Endothelial cell of umbilical vein (primary cell): Measurements from ENCODE around the gene NFIC. TPM values are rescaled to one million over a fixed set of nuclear protein-coding genes. Genes with fewer than 3 reads are reported as not detected.

Experiments used
- BruUV-seq: library from RNA; stranded (reverse); fragments of 400-500 nt; replicated peaks from 2 replicates; lab custom pipeline; 2021; lab: Mats Ljungman, UMichigan
- CTCF ChIA-PET: fragments of 300-600, 350-600 bp; sonication (Branson Sonifier 250); formaldehyde crosslinking; loops from one replicate; lab custom pipeline; 2021; ENCODE audit warnings: antibody characterized with exemption, inconsistent platforms; lab: Charles Lee
- POLR2A ChIA-PET: fragments of 300-600, 350-600 bp; sonication (Branson Sonifier 250); formaldehyde crosslinking; loops from one replicate; lab custom pipeline; 2021; ENCODE audit warnings: antibody characterized with exemption, inconsistent platforms; lab: Charles Lee
- DNase-seq: peaks from one replicate; pipeline ENCODE4 v3.0.0-alpha.2; 2011; ENCODE audit warnings: low read depth, low spot score
- FAIRE-seq: peaks from 2 replicates; lab custom pipeline; 2011; peaks lifted over from hg19 to GRCh38; lab: Jason Lieb, UNC
- H2AFZ ChIP-seq: 2 replicates; pipeline ENCODE4 v1.6.0; 2012; ENCODE audit warnings: low read depth, low read length, control low read depth, inconsistent platforms
- H3K27ac ChIP-seq: 2 replicates; pipeline ENCODE4 v1.5.1; 2011; ENCODE audit warnings: low read depth, mild to moderate bottlenecking, control low read depth, low read length, moderate library complexity; ENCODE audit not compliant: insufficient read depth
- H3K27me3 ChIP-seq, 2 experiments: 2 replicates each; pipeline versions ENCODE4 v1.6.0 to v1.6.1; 2011; ENCODE audit warnings: low read length in 2 of 2, mixed read lengths in 1 of 2; ENCODE audit not compliant: control insufficient read depth in 2 of 2, insufficient read depth in 2 of 2
- H3K36me3 ChIP-seq, 2 experiments: 2 replicates in 1 of 2; 3 replicates in 1 of 2; pipeline ENCODE4 v1.5.1; 2011; ENCODE audit warnings: low read length in 2 of 2, mild to moderate bottlenecking in 1 of 2, moderate library complexity in 1 of 2; ENCODE audit not compliant: control insufficient read depth in 2 of 2, insufficient read depth in 2 of 2; ENCODE audit errors: extremely low read depth in 1 of 2
- H3K4me1 ChIP-seq: 3 replicates; pipeline ENCODE4 v1.5.1; 2011; ENCODE audit warnings: mild to moderate bottlenecking, low read length; ENCODE audit not compliant: control insufficient read depth, insufficient read depth; ENCODE audit errors: extremely low read depth
- H3K4me2 ChIP-seq: 2 replicates; pipeline ENCODE4 v1.6.1; 2011; ENCODE audit warnings: low read length, control low read depth, mixed read lengths; ENCODE audit not compliant: insufficient read depth
- H3K4me3 ChIP-seq, 3 experiments: fragments of 200-600 bp in 1 of 3; sonication (generic), shearing (Covaris generic) in 1 of 3; replicated peaks in 1 of 3; 2 replicates each; pipeline ENCODE4 v1.5.1; 2011 to 2016; ENCODE audit warnings: control low read depth in 3 of 3, low read length in 3 of 3, mild to moderate bottlenecking in 2 of 3, inconsistent platforms in 1 of 3, low read depth in 1 of 3, moderate library complexity in 1 of 3; ENCODE audit not compliant: insufficient read depth in 1 of 3
- H3K79me2 ChIP-seq: 2 replicates; pipeline ENCODE4 v1.6.0; 2012; ENCODE audit warnings: low read length, inconsistent platforms; ENCODE audit not compliant: control insufficient read depth, insufficient read depth
- H3K9ac ChIP-seq: replicated peaks from 2 replicates; pipeline ENCODE3; 2011; ENCODE audit warnings: low read length, control low read depth; ENCODE audit not compliant: insufficient read depth; ENCODE audit errors: extremely low read depth
- H3K9me1 ChIP-seq: replicated peaks from 3 replicates; pipeline ENCODE4 v1.6.0; 2011; ENCODE audit warnings: mild to moderate bottlenecking, low read length; ENCODE audit not compliant: control insufficient read depth, insufficient read depth; ENCODE audit errors: extremely low read depth
- H3K9me3 ChIP-seq: replicated peaks from 2 replicates; pipeline ENCODE4 v1.5.1; 2012; ENCODE audit warnings: low read length, inconsistent platforms; ENCODE audit not compliant: control insufficient read depth, insufficient read depth
- H4K20me1 ChIP-seq: replicated peaks from 2 replicates; pipeline ENCODE3; 2011; ENCODE audit warnings: mild to moderate bottlenecking, low read length; ENCODE audit not compliant: control insufficient read depth, insufficient read depth; ENCODE audit errors: extremely low read depth
- CTCF ChIP-seq, 2 donors: IDR thresholded peaks; 1 replicate in 1 of 2; 2 replicates in 1 of 2; pipeline ENCODE4 v1.5.1; 2011; ENCODE audit warnings: low read length in 2 of 2, mild to moderate bottlenecking in 2 of 2, moderate library complexity in 2 of 2, control low read depth in 1 of 2, inconsistent platforms in 1 of 2, low read depth in 1 of 2; ENCODE audit not compliant: insufficient read depth in 1 of 2; ENCODE audit errors: extremely low read depth in 1 of 2
- EZH2 ChIP-seq: IDR thresholded peaks from 2 replicates; pipeline ENCODE4 v1.6.1; 2012; ENCODE audit warnings: borderline replicate concordance, low read depth, mild to moderate bottlenecking, moderate library complexity, low read length, inconsistent platforms; ENCODE audit not compliant: severe bottlenecking
- FOS ChIP-seq: IDR thresholded peaks from 2 replicates; pipeline ENCODE4 v1.6.1; 2011; ENCODE audit warnings: mild to moderate bottlenecking, low read length, moderate library complexity, borderline replicate concordance; ENCODE audit not compliant: insufficient read depth
- GATA2 ChIP-seq: IDR thresholded peaks from 2 replicates; pipeline ENCODE4 v1.7.0; 2011; ENCODE audit warnings: low read depth, mild to moderate bottlenecking, moderate library complexity, mixed read lengths, low read length; ENCODE audit not compliant: insufficient read length, insufficient read depth
- JUN ChIP-seq: IDR thresholded peaks from 2 replicates; pipeline ENCODE4 v1.6.1; 2011; ENCODE audit warnings: borderline replicate concordance, low read depth; ENCODE audit not compliant: insufficient read length, insufficient read depth
- MAX ChIP-seq: IDR thresholded peaks from 2 replicates; pipeline ENCODE4 v1.6.1; 2011; ENCODE audit not compliant: insufficient read depth, insufficient read length
- MYC ChIP-seq: IDR thresholded peaks from one replicate; pipeline ENCODE4 v1.6.1; 2011; ENCODE audit warnings: mild to moderate bottlenecking, low read depth, low read length
- POLR2A ChIP-seq: IDR thresholded peaks from 2 replicates; pipeline ENCODE4 v1.6.1; 2012; ENCODE audit warnings: low read depth, mild to moderate bottlenecking, control low read depth, low read length
- POLR2AphosphoS5 ChIP-seq: IDR thresholded peaks from 2 replicates; pipeline ENCODE4 v1.6.1; 2012; ENCODE audit warnings: low read depth, mild to moderate bottlenecking, control low read depth, low read length, moderate library complexity; ENCODE audit not compliant: insufficient read depth
- dilution Hi-C: fragments of 300-500 bp; cut with MboI; formaldehyde crosslinking; loops from one replicate; pipeline ENCODE4 v1.15.0; 2019; ENCODE audit warnings: low sequenced_read_pairs; ENCODE audit not compliant: extremely low pct_ligation_motif_present
- intact Hi-C: fragments of 100-400 bp; cut with micrococcal nuclease; formaldehyde crosslinking; loops from one replicate; pipeline ENCODE4 v1.10.0; 2022
- polyA plus RNA-seq, 4 experiments: library from polyadenylated mRNA; depleted of rRNA in 3 of 4; stranded (reverse) in 3 of 4; unstranded in 1 of 4; fragments of >200 nt; gene quantifications; 2 replicates each; pipeline versions ENCODE4 v1.2.1 to v1.2.3, GENCODE V29; 2011 to 2012; ENCODE audit warnings: missing spikeins in 1 of 4
- total RNA-seq: library from RNA; stranded (reverse); gene quantifications from 2 replicates; pipeline ENCODE4 v1.2.3, GENCODE V29; 2021

Gene NFIC
- total and polyA plus RNA-seq, 2 donors (not counting 3 experiments of a cell fraction or from before 2014, with no cell fraction given), result 11.4 to 133 TPM

GRCh38 chr19:3512562-3513228 is 146.3 kb downstream of the NFIC start:
- Histone ChIP-seq H3K9ac (no peak overlapping the region), H3K27ac (no peak overlapping the region), H2AFZ (no peak overlapping the region), H3K4me2 (no peak overlapping the region), H3K9me1 (no peaks in the 10 kb centered on the region), H3K9me3 (no peaks in the 10 kb centered on the region), H4K20me1 (no peaks in the 10 kb centered on the region), H3K79me2 (peaks cover 93% of the 10 kb centered on the region), H3K4me1 (no peaks in the 10 kb centered on the region), H3K36me3 (peaks cover 0 to 16% of the 10 kb centered on the region in 2 experiments), H3K4me3 (no peak overlapping the region), H3K27me3 (no peaks in the 10 kb centered on the region)
- ChIA-PET POLR2A (no interaction called here), CTCF (no interaction called here)
- dilution Hi-C loops (no loop called here), intact Hi-C loops (no loop called here)
- BruUV-seq, result no TSS peak
- FAIRE-seq (no peak), DNase-seq (no peak)
- no peak for TF ChIP-seq GATA2
- no peak for TF ChIP-seq JUN
- TF ChIP-seq POLR2A, result no peak
- no peak for TF ChIP-seq MYC
- no peak for TF ChIP-seq POLR2AphosphoS5
- TF ChIP-seq EZH2, result no peak
- TF ChIP-seq MAX, result no peak
- TF ChIP-seq FOS, result no peak
- TF ChIP-seq CTCF (IDR thresholded peaks at IDR 0.05; ENCODE audit: extremely low read depth in 1 of 2, insufficient read depth in 1 of 2, low read depth in 1 of 2, low read length in 2 of 2), result no peak
